GM18502 (cell line): ENCODE measurements around the gene SPTB.

Experiments
- ATAC-seq: cut with Tn5 transposase; IDR thresholded peaks from one replicate; pipeline ENCODE4 v1.9.1; 2021; ENCODE audit warnings: mild to moderate bottlenecking; ENCODE audit not compliant: unreplicated experiment, poor library complexity

SPTB gene

DNA sequence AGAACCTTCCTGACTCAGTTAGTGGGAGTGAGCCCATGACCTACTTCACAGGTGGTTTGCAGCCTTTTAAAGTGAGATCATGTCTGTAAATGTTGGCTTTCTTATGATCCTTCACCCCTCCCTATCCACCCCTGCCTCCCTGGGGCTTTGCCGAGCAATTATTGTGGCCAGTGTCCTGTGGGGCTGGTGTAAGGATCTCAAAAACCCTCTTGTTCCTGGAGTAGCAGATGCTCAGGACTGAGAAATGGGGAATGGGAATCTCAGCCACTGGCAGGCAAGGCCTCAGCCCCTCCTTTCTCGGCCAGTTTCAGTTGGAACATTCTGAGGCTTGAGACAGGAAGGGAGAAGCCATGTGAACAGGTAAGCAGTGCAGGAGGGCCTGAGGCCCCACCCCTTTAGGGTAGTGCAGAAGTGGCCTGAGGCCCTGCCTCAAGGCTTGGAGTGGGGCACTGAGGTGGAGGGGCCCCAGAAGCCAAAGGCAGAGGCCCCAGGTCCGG is 121.6 kb downstream of the SPTB start:
- no peak for ATAC-seq

DNA sequence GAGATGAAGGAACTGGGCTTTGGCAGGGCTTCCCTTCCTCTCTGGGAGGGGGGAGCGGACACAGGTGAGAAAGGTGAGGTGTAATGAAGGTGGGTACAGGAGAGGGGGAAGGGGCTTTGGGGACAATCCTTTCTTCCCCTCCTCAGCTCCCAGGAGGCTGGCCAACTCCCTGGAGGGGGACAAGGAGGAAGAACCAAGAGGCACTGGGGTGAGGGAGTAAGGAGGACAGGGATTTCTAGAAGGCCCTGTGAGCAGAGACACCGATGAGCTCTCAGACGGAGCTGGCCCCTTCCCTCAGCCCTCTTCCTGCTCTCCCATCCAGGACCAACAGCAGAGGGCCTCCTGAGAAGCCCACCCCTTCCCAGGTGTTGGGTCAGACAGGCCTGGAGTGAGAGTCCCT is 122.1 kb downstream of the SPTB start:
- no peak for ATAC-seq

DNA sequence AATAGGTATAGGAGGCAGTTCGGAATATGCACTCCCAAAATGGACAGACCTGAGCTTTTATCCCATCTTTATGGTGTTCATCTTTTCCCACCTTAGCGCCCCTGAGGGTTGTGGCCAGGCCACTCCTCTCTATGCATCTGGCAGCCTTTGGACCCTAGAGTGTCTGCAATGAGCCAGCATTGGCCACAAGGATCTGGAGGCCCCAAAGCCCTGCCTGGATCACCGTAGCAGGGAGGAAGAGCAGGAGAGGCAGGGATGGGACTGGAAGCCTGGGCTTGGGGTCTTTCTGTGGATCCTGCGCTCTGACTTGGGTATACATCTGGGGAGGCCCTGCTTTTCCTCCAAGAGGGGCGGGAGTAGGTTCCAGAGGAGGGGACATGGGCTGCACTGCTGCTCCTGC is 123.0 kb downstream of the SPTB start:
- ATAC-seq: no peak

DNA sequence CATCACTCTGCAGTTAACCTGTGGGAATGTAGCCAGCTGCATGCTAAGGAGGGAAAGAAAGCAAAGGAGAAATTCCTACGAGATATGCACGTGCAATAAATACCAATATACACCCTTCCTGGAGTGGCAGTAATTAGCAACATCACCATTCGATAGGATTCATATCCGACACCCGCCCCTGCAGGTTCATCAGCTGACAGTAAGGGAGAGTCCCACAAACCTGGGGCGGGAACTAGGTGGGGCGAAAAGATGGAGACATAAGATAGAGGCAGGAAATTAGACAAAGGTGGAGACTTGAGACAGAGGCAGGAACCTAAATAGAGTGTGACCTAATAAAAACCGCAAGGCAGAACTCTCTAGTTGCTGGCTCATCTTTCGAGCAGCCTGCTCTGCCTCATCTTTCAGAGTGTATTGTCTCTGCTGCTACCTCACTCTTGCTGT is 123.9 kb downstream of the SPTB start:
- ATAC-seq: no peak

DNA sequence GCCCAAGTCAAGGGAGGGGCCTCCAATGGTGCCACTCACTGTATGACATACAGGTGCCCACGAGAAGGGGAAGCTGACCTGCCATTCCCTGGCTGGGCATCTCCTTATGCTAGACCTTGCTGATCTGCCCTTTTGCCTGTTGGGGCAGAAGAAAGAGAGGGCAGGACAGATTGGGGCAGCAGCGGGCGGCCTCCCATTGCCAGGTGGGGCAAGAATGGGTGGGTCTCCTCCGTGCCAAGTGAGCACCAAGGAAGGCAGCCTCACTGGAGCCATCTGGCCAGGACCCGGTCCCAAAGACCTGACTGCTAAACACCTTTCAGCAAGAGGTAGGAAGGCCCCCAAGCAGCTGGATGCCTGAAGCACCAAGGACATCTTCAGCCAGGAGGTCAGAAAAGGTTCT is 125.0 kb downstream of the SPTB start:
- no peak for ATAC-seq

DNA sequence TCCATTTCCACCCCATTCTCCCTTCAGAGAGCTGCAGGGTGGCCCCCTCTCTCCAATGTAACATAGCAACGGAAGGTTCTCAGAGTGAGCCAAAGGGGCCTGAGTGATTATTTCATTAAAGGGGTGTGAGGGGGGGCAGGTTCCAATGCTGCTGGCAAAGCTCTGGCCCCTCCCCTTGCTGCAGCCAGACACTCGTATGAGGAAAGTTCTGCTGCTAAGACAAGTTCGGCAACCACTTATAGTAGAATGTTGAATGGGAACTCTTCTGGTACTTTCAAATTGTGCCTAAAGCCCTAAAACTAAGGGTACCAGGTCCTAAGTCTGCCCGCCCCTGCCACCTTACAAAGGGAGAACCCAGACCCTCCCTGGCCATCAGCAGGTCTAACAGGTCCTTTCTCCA is 125.7 kb downstream of the SPTB start:
- ATAC-seq: no peak

DNA sequence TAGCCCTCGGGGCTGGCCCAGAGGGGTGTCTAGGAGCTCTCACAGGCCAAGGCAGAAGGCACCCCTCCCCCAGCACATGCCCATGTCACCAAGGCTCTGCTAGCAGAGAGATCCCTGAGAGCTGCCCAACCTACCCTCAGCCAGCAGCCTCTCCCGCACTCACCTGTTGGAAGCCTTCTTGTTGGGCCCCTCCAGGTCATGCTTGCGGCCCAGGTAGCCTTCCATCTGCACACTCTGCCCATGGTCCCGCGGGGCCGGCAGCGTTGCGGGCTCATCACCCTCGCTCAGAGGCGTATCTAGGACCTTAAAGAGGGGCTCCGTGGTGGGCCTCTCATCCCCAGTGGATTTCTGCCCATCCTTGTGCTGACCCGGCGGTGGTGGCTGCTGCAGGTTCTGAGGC is 126.3 kb downstream of the SPTB start:
- no peak for ATAC-seq

DNA sequence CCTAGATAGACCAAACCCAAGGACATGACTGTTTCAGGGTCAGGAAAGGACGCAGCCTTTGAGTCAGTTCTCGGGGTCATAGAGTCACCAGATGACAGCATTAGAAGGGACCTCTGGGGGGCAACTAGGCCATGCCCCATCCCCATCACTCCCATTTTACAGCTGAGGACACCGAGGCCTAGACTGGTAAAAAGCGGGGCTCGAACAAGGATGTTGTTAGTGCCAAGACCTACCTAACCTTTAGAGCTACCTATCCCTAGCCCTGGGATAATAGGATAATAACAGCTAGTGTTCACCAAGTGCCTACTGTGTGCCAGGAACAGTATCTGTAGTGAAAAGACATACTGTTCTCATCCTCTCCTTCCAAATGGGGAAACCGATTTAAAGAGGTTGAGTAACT is 126.8 kb downstream of the SPTB start:
- ATAC-seq: no peak

DNA sequence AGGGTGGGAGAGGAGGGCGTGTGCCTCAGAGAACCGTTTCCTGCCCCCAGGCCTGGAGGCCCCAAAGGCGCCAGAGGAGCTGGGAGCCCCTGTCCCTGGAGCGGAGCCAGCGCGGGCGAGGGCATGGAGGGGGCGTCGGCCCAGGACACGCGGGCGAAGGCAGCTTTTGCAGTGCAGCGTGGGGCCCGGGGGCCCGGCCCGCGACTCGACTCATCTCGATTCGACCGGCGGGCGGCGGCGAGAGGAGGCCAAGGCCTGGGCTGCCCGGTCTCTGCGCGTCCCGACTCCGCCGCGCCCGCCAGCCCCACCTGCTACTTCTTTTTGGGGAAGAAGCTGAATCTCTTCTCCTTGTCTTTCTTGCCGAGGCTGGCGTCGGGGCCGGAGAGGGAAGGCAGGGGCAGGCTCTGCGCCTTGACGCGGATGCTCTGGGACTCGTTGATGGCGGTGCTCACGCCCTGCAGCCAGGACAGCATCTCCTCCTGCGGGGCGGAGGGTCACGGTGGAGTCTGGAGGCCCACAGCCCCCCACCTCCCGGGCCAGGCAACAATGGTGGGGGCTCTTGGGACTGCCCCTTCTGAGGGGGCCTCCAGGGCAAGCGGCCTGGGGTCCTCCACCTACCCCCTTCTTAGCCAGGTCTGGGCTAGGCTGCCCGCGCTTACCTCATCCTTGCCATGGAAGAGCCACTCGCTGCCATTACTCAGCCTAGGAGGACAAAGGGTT is 130.6 kb downstream of the SPTB start:
- ATAC-seq: no peak

DNA sequence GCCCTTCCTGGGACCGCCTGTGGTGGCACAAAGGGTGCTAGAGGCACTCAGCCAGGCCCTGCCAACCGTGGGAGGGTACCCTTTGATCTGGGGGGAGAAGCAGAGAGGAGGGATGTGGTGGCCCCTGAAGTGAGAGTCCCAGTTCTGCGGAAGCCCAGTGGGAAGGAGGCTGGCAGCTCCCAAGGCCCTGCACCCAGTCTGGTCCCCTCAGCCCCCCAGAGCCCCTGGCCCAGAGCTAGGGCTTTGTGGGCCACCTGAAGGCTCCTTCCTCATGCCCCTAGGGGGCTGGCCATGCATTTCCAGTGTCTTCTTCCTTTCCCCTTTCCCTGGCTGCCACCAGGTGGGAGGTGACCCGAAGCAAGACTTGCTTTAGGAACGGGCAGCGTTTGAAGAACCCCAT is 131.2 kb downstream of the SPTB start:
- no peak for ATAC-seq

DNA sequence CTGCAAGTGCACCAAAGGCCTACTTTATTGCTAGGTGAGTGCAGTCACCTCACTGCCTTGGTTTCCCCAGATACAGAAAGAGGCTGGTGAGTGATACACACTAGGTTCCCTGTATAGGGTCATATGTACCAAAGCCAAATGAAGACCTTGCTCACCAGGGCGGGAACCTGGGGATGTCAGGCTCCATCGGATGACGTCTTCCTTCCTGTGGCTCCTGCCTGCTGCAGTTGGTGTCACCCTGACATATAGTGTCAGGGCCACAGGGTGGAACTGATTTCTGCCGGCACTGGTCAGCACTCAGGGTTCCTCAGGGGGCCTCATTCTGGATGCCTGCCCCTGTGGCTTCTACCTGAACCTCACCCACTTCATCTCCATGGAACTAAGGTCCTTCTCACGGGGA is 132.4 kb downstream of the SPTB start:
- no peak for ATAC-seq

DNA sequence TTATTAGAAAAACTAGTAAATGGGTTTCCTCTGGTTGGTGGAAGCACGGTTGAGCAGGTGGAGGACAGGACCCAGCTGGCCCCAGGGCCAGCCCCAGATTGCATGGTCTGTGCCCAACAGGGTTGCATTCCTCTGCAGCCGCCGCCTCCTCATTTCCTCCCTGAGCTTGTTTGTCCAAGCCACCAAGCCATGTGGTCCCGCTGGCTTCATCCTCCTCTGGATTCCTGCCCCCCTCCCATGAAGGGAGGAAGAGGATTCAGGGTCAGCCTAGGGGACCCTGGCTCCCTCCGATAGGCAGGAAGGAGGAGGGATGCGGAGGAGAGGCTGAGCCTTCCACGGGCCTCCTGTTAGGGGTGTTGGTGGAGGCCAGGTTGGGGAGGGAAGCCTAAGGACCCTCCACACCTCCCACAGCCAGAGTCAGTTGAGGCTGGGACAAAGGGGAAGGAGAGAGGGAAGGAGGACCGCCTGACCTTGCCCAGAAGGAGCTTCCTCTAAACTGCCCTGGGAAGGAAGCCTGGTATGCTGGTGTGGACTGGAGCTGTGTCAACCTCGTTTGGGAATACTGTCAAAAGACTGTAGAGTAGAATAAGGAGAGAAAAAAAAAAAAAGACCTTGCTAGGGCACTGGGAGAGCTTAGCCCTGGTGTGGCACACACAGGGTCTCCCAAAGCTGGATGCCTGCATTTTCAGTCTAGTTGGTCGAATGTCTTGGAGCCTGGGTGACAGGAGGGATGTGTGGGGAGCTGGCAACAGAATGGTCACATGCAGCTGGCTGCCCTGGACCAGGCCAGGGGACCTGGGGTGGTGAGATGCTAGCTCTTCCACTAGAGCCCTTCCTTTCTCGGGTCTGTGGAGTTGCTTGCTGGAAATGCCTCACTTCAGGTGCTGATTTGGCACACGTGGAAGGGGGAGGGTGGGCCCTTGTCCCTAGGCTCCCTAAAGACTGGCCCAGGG is 133.1 kb downstream of the SPTB start:
- ATAC-seq: no peak

DNA sequence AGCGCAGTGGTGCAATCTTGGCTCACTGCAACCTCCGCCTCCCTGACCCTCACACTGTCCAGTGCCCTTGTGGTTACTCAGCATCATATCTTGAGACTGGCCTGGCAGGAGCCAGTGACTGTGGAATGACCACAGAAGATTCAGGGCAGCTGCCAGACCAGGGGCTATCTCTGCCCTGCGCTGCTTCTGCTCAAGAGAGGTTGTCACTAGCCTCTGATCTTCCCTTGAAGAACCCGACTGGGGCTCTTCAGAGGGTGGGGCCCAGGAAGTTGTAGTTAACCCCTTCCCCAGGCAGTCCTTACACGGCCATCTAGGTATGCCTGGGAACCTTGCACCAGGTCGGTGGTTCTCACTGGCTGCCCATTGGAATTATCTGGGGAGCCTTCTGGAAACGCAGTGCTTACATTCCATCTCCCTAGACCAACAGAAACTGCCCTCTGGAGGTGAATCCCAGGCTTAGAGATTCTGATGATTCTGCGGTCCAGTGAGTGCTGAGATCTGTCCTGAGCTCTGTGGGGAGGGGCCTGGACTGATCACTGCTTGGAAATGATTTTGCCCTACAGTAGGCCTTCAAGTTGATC is 134.1 kb downstream of the SPTB start:
- ATAC-seq: no peak

DNA sequence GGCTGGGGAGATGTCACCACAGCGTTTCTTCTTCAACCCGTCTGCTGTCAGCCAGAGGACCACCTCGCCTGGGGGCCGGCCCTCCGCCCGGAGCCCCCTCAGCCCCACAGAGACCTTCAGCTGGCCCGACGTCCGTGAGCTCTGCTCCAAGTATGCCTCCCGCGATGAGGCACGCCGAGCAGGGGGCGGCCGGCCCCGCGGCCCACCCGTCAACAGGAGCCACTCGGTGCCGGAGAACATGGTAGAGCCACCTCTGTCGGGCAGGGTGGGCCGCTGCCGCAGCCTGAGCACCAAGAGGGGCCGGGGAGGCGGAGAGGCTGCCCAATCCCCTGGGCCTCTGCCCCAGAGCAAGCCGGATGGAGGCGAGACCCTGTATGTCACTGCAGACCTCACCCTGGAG is 136.6 kb downstream of the SPTB start:
- ATAC-seq: no peak

DNA sequence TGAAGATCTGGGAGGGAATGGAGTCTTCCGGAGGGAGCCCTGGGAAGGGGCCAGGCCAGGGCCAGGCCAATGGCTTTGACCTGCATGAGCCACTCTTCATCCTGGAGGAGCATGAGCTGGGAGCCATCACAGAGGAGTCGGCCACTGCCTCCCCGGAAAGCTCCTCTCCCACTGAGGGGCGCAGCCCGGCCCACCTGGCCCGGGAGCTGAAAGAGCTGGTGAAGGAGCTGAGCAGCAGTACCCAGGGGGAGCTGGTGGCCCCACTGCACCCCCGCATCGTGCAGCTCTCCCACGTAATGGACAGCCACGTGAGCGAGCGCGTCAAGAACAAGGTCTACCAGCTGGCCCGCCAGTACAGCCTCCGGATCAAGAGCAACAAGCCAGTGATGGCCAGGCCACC is 137.7 kb downstream of the SPTB start:
- no peak for ATAC-seq

DNA sequence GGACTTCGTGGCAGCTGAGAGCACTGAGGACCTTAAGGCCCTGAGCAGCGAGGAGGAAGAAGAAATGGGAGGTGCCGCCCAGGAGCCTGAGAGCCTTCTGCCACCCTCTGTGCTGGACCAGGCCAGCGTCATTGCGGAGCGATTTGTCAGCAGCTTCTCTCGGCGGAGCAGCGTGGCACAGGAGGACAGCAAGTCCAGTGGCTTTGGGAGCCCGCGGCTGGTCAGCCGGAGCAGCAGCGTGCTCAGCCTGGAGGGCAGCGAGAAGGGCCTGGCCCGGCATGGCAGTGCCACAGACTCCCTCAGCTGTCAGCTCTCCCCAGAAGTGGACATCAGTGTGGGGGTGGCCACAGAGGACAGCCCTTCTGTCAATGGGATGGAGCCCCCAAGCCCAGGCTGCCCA is 138.5 kb downstream of the SPTB start:
- no peak for ATAC-seq

DNA sequence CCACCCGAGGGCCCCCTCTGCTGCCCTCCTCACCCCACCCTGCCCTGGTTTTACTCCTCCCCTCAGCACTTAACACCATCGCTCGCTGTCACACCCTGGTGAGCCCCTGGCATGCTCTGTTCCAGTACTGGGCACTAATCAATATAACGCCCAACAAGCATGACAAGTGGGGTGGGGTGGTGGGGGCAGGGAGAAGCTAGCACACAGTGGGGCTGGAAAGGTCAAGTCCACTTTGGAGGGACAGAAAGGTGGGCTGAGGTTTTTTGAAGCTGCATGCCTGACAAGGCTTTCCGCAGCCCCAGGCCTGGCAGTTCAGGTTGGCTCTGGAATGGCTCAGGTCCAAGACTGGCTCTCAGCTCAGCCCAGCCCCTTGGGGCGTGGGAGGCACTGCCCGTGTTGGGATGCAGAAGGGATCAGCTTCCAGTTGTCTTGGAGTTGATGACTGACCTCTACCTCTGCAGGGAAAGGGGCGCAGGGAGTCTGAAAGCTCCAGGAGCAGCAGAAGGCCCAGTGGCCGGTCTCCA is 141.4 kb downstream of the SPTB start:
- ATAC-seq: no peak

DNA sequence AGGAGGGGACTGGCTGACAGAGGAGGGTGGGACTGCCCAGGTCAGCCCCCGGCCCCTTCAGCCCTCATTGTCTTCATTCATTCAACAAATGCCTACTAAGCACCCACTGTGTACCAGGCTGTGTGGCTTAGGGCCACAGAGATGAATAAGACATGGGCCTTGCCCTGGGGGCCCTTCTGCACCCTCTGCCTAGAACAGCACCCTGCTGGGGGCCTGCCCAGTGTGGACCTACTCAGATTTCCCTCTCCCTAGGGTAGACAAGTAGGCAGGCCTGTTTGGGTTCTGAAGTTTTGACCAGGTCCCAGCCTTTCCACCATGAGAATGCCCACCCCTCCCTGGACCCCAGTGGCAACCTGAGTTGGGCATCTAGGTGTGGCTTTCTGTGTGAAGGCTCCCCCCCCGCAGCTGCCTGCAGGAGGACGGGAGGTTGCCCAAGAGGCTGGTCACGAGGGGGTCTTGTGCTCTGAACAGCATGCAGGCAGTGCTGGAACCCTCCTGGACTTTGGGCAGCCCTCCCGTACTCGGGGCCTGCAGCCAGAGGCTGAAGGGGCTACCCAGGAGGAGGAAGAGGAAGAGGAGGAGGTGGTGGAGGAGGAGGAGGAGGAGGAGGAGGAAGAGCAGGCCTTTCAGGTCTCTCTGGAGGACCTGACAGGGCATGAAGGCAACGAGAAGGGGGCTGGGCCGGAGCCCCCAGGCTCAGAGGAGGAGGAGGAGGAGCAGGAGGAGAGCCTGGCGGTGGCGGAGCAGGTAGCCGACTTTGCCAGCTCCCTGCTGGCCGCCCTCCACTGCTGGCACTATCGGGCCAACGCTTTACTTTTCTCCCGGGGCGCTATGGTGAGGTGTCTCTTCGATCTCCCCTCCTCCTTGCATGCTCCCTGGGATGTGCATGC is 142.1 kb downstream of the SPTB start:
- ATAC-seq: no peak

DNA sequence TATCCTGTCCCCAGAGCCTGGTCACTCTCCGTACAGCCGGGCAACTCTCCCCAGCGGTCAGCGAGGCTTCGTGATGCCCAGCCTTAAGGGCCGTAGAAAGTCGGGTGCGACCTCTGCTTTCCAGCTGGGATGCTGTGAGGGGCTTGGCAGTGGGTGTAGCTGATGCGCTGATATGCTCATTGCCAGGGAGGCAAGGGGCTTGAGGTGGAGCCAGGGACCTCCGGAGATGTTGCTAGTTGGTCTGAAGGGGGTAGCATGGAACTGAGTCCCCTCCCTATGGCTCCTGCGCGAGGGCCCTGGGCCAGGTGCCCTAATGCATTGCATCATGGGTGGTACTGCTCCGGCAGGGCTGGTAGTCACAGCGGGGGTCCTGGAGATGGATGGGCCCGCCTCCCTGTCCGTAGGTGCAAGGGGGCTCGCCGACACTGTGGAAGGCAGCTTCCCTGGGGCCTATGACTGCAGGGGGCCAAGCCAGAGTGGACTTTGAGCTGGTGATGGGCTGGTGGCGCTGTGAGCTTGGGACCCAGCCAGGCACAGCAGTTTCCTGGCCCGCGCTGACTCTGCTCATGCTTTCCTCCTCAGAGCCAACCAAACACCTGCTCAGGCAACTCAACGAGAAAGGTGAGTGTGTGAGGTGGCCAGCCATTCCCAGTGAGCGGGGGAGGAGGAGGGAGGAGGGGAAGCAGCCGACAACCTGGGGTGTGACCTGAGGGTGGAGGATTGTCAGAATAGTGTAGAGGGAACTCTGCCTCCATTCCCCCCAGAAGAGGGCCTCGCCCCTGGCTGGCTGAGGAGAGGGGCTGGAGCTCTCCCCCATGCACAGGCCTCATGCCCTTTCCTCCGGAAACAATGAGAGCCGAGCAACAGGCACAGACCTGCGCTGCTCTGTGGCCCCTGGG is 143.2 kb downstream of the SPTB start:
- no peak for ATAC-seq
